GM18498 (cell line): ENCODE measurements around the gene RAPGEFL1.
"Not testable (repeated sequence)": the region's sequence is repeated elsewhere in the genome, so short reads cannot be mapped to it uniquely, and the experiment has no call there.

ENCODE experiments used
- ATAC-seq: cut with Tn5 transposase; IDR thresholded peaks from one replicate; pipeline ENCODE4 v1.9.1; 2021; ENCODE audit warnings: mild to moderate bottlenecking, moderate library complexity; ENCODE audit not compliant: unreplicated experiment

Gene RAPGEFL1

DNA sequence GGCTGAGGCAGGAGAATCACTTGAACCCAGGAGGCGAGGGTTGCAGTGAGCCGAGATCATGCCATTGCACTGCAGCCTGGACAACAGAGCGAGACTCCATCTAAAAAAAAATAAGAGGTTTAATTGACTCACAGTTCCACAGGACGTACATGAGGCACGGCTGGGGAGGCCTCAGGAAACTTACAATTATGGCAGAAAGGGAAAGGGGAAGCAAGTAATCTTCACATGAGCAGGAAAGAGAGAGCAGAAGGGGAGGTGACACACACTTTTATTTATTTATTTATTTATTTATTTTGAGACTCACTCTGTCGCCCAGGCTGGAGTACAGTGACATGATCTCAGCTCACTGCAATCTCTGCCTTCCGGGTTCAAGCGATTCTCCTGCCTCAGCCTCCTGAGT is 28.9 kb downstream of the RAPGEFL1 start:
- not testable (repeated sequence) for ATAC-seq

DNA sequence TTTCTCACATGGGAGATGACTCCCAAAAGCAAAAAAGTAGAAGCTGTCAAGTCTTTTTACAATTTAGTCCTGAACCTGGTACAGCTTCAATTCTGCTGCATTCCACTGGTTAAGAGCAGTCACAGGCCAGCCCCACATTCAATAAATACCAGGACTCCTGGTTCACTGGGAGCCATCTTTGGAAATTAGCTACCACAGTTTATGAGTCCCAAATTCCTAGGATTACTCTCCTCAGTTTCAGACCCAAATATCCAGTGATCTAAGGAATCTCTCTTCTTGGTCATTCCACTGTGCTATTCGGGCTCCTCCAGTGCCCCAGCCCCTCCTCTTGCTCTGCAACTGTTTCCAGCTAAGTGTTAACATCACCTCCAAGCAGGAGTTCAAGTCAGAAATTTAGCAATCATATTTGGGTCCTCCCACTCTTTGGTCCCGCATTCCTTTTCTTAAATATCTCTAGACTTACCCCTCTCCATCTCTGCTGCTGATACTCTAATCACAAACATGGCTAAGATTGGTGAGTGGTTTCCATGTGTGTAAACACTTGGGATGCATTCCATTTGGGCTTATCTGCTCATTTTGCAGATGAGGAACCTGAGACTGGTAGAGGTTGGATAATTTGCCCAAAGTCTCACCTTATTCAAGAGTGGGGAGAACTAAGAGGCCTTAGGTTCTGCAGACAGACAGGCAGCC is 32.3 kb downstream of the RAPGEFL1 start:
- ATAC-seq: no peak

DNA sequence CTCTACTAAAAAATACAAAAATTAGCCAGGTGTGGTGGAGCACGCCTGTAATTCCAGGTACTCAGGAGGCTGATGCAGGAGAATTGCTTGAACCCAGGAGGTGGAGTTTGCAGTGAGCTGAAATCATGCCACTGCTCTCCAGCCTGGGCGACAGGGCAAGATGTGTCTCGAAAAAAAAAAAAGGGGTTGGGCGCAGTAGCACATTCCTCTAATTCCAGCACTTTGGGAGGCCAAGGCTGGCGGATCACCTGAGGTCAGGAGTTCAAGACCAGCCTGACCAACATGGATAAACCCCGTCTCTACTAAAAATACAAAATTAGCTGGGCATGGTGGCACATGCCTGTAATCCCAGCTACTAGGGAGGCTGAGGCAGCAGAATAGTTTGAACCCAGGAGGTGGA is 36.6 kb downstream of the RAPGEFL1 start:
- ATAC-seq: not testable (repeated sequence)

DNA sequence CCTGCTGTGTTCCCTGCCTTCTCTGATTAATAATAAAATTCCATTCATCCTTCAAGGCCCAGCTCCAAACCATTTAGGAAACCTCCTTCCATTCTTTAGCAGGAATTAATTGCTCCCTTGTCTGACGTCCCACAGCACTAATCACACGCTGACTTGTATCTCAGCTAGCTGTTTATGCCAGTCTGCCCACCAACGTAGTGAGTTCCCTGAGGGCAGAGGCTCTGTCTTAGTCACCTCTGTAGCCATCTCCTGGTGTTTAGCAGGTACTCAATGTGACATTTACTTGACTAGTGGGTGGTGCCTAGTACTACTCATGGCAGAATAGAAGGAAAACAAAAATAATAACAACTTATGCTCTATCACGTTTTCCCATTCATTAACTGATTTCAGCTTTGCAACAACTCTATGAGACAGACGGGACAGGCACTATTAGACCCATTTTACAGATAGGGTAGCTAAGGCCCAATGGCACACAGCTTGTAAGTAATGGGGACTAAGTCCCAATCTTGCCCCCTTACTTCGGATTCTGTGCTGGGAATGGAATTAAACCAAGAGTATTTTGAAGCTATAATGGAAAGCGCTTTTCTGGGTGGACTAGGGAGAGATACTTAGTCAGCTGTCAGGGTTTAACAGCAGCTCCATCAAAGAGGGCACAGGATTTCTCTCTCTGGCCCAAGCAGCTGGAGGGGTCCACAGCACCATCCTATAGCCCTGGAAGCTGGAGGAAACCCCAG is 40.9 kb downstream of the RAPGEFL1 start:
- no peak for ATAC-seq

DNA sequence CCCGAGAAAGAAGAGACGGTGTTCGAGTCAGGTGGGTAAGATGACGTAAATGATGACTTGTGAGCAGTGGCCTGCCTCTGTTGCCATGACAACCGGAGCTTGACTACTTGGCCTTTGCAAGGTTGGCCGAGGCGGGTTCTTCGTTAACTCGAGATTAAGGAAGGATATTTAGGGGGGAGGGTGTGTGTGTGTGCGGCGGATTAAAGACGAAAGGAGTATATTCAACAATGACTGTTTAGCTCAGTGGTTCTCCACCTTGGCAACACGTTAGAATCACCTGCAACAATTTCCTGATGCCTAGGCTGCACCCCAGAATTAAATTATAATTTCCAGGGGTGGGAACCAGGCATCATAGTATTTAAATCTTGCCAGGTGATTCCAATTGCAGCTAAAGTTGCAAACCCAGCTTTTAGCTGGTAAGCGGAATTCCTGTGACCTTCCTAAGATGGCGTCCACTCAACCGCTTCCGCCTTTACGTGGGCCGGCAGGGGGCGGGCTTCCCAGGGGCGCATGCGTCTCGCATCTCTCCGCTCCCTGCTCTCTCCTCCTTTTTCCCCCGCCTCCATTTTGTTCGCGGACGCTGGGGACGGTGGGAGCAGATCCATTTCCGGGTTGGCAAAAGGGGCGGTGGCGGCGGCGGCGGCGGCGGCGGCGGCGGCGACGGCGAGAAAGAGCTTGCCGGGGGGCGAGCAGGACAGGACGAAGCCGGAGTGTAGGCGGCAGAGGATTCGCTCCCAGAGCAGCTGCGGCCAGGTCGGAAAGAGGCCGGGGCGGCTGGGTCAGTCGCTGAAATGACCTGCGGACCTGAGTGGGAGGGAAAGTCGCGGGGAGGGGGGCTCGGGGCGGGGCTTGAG is 41.7 kb downstream of the RAPGEFL1 start, which contains the start of gene WIPF2:
TSS of gene WIPF2 (plus strand) at position 565 of the 854 bp plus-strand sequence. CDS start 37,156 bp downstream, outside the sequence.
- ATAC-seq: peak; percentile 89

DNA sequence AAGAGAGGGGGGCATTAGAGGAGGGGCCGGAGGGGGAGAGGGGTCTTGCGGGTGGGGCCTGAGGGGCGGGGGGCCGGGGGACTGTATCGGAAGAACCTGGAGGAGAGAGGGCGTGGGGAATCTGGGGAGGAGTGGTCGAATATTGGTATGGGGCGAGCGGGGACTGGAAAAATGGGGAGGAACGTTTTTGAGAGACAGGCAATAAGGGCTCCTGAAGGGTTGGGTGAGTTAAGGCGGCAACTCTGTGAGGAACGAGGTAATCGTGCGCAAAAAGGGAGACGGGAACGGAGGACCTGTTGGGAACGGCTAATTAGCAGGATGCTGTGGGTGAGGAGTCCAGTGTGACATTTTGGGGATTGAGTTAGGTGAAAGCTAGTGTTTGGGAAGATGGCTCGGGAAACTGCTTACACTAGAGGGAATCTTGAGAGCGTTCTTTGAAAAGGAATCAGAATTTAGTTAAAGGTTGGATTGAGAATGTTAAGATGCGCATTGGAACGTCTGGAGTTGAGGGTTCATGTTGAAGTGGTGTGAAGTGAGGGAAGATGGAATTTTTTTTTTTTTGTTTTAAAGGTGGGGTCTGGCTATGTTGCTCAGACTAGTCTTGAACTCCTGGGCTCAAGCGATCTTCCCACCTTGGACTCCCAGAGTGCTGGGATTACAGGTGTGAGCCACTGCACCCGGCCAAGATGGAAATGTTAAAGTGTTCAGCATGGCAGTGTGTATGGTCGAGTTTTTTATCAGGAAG is 42.5 kb downstream of the RAPGEFL1 start:
- ATAC-seq: peak; percentile 11

DNA sequence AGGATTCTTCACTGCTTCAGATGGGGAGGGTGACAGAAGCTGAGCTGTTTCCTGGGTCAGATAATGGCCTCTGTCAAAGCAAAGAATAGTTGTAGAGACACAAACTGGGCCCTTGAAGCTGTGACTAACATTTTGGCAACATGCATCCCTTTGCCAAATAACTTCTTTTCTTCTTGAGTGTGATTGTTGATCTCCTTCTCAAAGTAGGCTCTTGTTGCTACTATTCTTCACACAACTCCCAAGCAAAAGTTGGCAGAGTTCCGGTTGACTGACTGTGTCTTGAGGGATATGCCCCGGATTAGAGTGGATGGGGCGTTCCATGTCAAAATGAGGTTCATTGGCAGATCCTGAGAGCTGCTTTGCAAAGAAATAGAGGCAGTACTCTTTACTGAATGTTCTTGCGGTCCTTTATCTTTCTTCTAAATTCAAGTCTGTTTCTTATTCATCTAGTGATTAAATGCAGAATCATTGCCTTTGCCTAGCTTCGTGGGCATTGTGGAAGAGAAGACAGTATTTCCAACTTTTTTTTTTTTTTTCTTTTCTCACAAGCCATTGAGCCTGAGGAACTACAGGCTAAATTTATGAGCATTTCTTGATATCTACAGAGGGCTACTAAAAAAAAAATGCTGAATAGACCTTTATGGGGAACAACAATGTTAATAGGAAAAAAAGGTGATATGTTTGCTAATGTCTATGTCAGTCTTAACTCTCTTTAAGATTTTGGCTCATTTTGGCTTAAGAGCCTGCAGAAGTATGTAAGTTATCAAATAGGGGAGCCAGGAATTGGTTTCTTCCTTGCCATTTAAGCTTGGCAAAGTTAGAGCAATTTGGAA is 47.7 kb downstream of the RAPGEFL1 start:
- ATAC-seq: no peak

DNA sequence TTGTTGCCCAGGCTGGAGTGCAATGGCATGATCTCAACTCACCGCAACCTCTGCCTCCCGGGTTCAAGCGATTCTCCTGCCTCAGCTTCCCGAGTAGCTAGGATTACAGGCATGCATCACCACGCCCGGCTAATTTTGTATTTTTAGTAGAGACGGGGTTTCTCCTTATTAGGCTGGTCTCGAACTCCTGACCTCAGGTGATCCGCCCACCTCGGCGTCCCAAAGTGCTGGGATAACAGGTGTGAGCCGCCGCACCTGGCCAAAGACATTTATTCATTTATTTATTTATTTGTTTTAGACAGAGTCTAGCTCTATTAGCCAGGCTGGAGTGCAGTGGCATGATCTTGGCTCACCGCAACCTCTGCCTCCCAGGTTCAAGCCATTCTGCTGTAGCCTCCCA is 51.9 kb downstream of the RAPGEFL1 start:
- not testable (repeated sequence) for ATAC-seq

DNA sequence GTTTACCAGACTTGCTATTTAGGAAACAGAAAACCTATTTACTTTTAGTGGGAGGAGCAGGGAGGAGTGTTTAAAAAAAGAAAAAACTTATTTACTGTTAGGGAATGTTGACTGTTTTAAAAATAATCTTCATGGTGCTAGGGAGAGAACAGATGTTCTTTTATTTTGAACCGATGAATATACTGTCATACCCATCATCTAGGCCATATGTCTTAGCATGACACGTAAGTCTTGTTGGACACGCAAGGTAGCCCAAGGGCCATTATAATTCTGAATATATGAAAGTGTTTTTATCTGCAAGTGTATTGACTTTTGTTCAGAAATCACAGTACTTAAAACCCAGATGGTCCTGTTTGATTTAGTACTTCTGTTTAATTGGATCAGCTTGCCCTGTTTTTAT is 53.4 kb downstream of the RAPGEFL1 start:
- no peak for ATAC-seq

DNA sequence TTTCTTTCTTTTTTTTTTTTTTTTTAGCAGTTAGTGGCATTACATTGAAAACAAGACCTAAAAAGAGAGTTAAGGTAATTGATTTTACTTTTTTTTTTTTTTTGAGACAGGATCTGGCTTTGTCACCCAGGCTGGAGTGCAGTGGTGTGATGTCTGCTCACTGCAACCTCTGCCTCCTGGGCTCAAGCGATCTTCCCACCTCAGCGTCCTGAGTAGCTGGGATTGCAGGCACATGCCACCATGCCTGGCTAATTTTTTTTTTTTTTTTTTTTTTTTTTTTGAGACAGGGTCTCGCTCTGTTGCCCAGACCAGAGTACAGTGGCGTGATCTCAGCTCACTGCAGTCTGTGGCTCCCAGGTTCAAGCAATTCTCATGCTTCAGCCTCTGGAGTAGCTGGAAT is 54.7 kb downstream of the RAPGEFL1 start:
- ATAC-seq: not testable (repeated sequence)

DNA sequence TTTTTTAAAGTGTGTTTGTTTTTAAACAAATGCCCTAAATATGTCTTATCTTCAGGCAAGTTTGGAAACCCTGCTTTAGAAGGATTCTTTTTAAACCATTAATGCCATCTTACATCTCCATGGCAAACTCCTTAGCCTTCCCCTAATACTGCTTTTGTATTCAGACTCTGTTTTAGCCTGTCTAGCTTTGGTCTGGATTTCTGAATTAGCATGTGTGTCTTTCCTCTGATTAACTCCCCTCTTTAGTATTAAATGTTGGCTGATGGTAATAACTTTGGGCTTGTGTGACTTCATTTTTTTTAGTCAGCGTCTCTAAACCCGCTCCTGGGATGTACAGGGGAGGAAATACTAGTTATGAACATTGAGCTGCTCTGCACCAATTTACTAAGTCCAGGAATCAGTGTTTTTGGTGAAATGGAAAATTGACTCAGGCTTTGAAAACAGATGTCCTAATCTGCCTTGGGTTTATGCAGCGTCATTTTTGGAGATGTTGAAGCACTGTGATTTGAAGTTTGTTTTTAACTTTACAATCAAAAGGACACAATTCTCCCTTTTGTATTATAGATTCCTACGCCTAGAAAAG is 64.1 kb downstream of the RAPGEFL1 start:
- no peak for ATAC-seq

DNA sequence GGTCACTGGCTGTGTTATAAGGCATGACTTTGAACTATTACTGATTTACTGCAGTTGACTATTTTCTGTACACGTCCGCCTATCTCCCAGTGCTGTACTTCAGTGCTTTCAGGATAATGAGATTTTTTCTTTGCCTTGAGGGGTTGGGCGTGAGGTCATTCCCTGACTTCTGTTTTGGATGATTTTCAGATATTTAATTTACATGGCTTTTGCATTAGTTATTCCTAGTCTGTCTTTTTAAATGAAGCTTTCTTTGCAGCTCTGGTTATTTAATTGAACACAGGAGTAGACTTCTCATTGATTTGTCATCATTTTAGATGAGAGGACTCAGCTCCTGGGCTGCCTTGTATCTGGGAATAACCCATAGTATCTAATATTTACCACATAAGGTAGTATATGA is 65.5 kb downstream of the RAPGEFL1 start:
- ATAC-seq: no peak

DNA sequence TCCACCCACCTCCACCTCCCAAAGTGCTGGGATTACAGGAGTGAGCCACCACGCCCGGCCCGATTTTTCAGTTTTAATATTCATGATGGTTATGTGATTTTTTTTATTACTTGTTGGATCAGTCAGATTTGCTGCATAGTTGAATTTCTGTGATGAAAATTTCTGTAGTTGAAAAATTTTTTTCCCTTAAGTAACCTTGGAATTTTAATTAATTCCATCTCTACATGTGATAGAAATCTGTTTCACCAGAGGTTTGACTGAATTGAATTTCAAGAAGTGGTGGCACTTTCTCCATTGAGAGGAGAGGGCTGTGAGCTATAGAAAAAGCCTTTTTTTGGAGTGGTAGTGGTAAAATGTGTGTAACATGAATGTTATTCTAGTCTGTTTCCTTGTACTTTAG is 66.5 kb downstream of the RAPGEFL1 start:
- no peak for ATAC-seq

DNA sequence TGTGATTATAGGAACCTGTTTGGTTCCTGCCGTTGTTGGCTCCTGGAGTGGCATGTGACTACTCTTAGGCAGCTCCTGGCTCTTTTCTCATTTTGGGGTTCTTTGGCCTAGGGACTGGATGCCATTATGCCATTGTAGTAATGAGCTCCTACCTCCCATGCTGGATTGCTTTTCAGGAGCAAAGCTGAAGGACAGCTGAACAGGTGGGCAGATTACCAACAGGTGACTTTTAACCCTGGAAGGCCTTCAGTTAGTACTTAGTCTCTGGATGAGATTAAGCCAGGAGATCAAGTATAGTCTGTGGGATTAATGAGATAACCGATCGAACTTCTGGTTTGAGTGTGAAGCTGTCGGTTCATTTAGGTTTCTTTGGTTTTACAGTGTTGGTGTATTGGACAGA is 67.0 kb downstream of the RAPGEFL1 start:
- ATAC-seq: no peak
